ENCODE results near the gene FGF1.

FGF1 gene

DNA sequence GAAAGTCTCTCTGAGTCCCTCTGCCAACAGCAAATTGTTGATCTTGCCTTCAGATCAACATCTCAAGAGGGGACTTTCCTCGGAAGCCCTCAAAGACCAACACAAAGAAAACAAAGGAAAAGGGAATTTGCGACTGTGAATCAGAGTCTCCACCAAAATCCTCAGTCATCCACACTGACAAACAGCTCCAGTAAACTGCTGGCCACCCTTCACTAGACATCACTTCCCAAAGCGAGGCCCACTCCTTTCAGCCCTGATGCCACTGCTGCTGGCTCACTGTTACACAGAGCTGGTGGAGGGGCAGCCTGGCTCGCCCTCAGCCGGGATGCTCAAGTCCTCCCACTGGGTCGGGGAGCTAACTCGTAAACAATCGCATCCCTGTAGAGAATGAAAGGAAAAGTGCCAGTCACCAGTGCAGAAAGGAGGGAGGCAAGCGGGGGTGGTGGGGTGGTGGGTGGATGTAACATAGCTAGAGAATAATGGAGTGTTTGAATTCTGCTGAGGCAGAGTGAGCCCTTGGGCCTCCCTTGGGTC is 1.3 kb downstream of the FGF1 start:
- Histone ChIP-seq H3K27me3 (ENCODE audit: control insufficient read depth, insufficient read depth, low read length) (no peaks in the 10 kb centered on the region), H3K9me3 (ENCODE audit: control insufficient read depth, insufficient read depth, low read length) (no peaks in the 10 kb centered on the region), H3K4me1 (ENCODE audit: control insufficient read depth, insufficient read depth, low read length) (peaks cover 9% of the 10 kb centered on the region; the same call in 1 of the 2 replicates), H3K4me3 (ENCODE audit: low read length) (no peak overlapping the region), H3K36me3 (ENCODE audit: control insufficient read depth, insufficient read depth, low read length) (no peaks in the 10 kb centered on the region), H3K27ac (ENCODE audit: low read length) (no peak overlapping the region)
- no CpG with 5 or more reads among the region's 9 CpGs for WGBS (ENCODE audit: insufficient coverage, insufficient read length)
- DNase-seq (ENCODE audit: low read depth, low spot score), result no peak

GRCh38 chr5:142683881-142684505 is 1.9 kb downstream of the FGF1 start:
- DNase-seq (ENCODE audit: low read depth, low spot score), result no peak
- peaks cover 7% of the 10 kb centered on the region; the same call in 1 of the 2 replicates for H3K4me1 ChIP-seq (ENCODE audit: control insufficient read depth, insufficient read depth, low read length)
- H3K9me3 ChIP-seq (ENCODE audit: control insufficient read depth, insufficient read depth, low read length), result no peaks in the 10 kb centered on the region
- H3K36me3 ChIP-seq (ENCODE audit: control insufficient read depth, insufficient read depth, low read length), result no peaks in the 10 kb centered on the region
- H3K27ac ChIP-seq (ENCODE audit: low read length), result no peak overlapping the region
- no peak overlapping the region for H3K4me3 ChIP-seq (ENCODE audit: low read length)
- WGBS (ENCODE audit: insufficient coverage, insufficient read length), result no CpG with 5 or more reads among the region's 5 CpGs
- H3K27me3 ChIP-seq (ENCODE audit: control insufficient read depth, insufficient read depth, low read length), result no peaks in the 10 kb centered on the region

GRCh38 chr5:142683116-142683515 is 2.8 kb downstream of the FGF1 start:
- Histone ChIP-seq H3K36me3 (ENCODE audit: control insufficient read depth, insufficient read depth, low read length) (no peaks in the 10 kb centered on the region), H3K4me1 (ENCODE audit: control insufficient read depth, insufficient read depth, low read length) (peaks cover 7% of the 10 kb centered on the region; the same call in 1 of the 2 replicates)
- no CpG with 5 or more reads among the region's 3 CpGs for WGBS (ENCODE audit: insufficient coverage, insufficient read length)

DNA sequence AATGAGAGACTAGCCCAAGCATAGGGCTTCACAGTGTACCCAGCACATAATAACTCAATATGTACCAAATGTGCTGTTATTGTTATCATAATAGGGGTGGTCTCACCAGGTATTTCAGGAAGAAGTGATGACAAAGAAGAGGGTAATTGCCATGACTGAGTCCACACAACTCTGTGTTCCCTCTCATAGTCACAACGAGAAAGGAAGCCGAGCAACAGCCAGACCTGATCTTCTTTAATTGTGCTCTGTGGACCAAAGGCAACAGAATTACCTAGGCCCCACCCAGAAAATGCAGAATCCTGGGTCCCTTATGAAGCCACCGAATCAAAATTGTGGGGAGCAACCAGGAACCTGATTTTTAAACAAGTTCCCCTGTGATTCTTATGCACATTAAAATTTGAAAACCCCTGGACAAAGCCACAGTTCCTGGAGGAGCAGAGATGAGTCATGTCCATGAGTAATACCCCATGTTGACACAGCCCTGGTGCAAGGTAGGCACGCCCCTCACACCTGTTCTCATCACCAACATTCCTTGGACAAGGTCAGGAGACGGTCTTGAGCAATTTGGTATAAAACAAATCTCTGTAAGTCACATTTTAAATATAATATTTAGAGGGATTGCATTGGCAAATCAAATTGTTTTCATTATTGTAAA is 5.2 kb downstream of the FGF1 start:
- Histone ChIP-seq H3K27ac (ENCODE audit: low read length) (no peak overlapping the region), H3K4me3 (ENCODE audit: low read length) (no peak overlapping the region), H3K9me3 (ENCODE audit: control insufficient read depth, insufficient read depth, low read length) (no peaks in the 10 kb centered on the region), H3K36me3 (ENCODE audit: control insufficient read depth, insufficient read depth, low read length) (no peaks in the 10 kb centered on the region), H3K4me1 (ENCODE audit: control insufficient read depth, insufficient read depth, low read length) (peaks cover 5% of the 10 kb centered on the region; the same call in 1 of the 2 replicates), H3K27me3 (ENCODE audit: control insufficient read depth, insufficient read depth, low read length) (no peaks in the 10 kb centered on the region)
- WGBS (ENCODE audit: insufficient coverage, insufficient read length), result no CpG with 5 or more reads among the region's 5 CpGs
- DNase-seq (ENCODE audit: low read depth, low spot score), result no peak

More at GRCh38 chr5:142683116-142683515, 2.8 kb downstream of the FGF1 start:
- no peaks in the 10 kb centered on the region for H3K9me3 ChIP-seq (ENCODE audit: control insufficient read depth, insufficient read depth, low read length)
- H3K27me3 ChIP-seq (ENCODE audit: control insufficient read depth, insufficient read depth, low read length), result no peaks in the 10 kb centered on the region
- no peak for DNase-seq (ENCODE audit: low read depth, low spot score)
- H3K27ac ChIP-seq (ENCODE audit: low read length), result no peak overlapping the region
- no peak overlapping the region for H3K4me3 ChIP-seq (ENCODE audit: low read length)

GRCh38 chr5:142679744-142680143 is 6.1 kb downstream of the FGF1 start:
- Histone ChIP-seq H3K36me3 (ENCODE audit: control insufficient read depth, insufficient read depth, low read length) (no peaks in the 10 kb centered on the region), H3K4me3 (ENCODE audit: low read length) (no peak overlapping the region), H3K9me3 (ENCODE audit: control insufficient read depth, insufficient read depth, low read length) (no peaks in the 10 kb centered on the region), H3K4me1 (ENCODE audit: control insufficient read depth, insufficient read depth, low read length) (peaks cover 4% of the 10 kb centered on the region; the same call in 1 of the 2 replicates), H3K27me3 (ENCODE audit: control insufficient read depth, insufficient read depth, low read length) (no peaks in the 10 kb centered on the region), H3K27ac (ENCODE audit: low read length) (no peak overlapping the region)
- no CpG with 5 or more reads among the region's 2 CpGs for WGBS (ENCODE audit: insufficient coverage, insufficient read length)
- no peak for DNase-seq (ENCODE audit: low read depth, low spot score)

GRCh38 chr5:142678529-142678928 is 7.4 kb downstream of the FGF1 start:
- Histone ChIP-seq H3K27me3 (ENCODE audit: control insufficient read depth, insufficient read depth, low read length) (no peaks in the 10 kb centered on the region), H3K9me3 (ENCODE audit: control insufficient read depth, insufficient read depth, low read length) (no peaks in the 10 kb centered on the region), H3K36me3 (ENCODE audit: control insufficient read depth, insufficient read depth, low read length) (no peaks in the 10 kb centered on the region), H3K4me3 (ENCODE audit: low read length) (no peak overlapping the region), H3K4me1 (ENCODE audit: control insufficient read depth, insufficient read depth, low read length) (no peaks in the 10 kb centered on the region), H3K27ac (ENCODE audit: low read length) (no peak overlapping the region)
- no peak for DNase-seq (ENCODE audit: low read depth, low spot score)
- WGBS (ENCODE audit: insufficient coverage, insufficient read length), result no CpG with 5 or more reads among the region's 4 CpGs

DNA sequence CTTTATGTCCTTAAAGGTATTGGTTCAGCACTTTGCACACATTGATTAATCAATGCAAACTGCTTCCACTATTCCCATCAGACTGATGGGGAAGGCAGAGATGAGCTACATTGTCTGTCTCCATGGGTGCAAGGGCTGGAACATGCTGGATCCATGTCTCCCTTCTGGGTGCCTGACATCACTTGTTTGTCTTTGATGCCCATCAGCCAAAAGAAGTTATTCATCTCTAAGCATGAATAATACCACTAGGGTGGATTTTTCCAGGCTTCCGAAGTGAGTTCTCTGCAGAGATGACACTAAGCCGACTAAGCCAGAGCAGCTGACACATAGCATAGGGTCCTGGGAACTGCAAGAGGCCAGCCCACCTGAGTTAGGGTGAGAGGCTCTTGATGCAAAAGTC is 8.7 kb downstream of the FGF1 start:
- no peaks in the 10 kb centered on the region for H3K4me1 ChIP-seq (ENCODE audit: control insufficient read depth, insufficient read depth, low read length)
- H3K4me3 ChIP-seq (ENCODE audit: low read length), result no peak overlapping the region
- no CpG with 5 or more reads among the region's 2 CpGs for WGBS (ENCODE audit: insufficient coverage, insufficient read length)
- DNase-seq (ENCODE audit: low read depth, low spot score), result no peak
- H3K36me3 ChIP-seq (ENCODE audit: control insufficient read depth, insufficient read depth, low read length), result no peaks in the 10 kb centered on the region
- no peaks in the 10 kb centered on the region for H3K9me3 ChIP-seq (ENCODE audit: control insufficient read depth, insufficient read depth, low read length)
- H3K27ac ChIP-seq (ENCODE audit: low read length), result no peak overlapping the region
- H3K27me3 ChIP-seq (ENCODE audit: control insufficient read depth, insufficient read depth, low read length), result no peaks in the 10 kb centered on the region

DNA sequence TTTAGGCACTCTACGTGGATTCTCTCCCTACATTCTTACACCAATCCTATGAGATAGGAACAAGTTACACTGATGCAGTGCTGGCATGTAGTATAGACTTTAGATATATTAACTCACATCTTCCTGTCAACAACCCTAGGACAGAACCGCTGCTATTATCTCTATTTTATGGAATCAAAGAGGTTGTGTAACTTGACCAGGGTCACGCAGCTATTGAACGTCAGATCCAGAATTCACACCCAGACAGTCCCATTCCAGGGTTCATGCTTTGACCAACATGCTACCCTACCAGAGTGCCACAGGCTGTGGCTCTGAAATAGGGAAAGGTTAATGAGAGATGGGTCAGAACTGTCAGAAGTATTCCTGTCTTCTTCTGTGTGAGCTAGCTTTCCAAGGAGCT is 9.6 kb downstream of the FGF1 start:
- no CpG with 5 or more reads among the region's 4 CpGs for WGBS (ENCODE audit: insufficient coverage, insufficient read length)
- Histone ChIP-seq H3K36me3 (ENCODE audit: control insufficient read depth, insufficient read depth, low read length) (no peaks in the 10 kb centered on the region), H3K4me1 (ENCODE audit: control insufficient read depth, insufficient read depth, low read length) (no peaks in the 10 kb centered on the region), H3K27me3 (ENCODE audit: control insufficient read depth, insufficient read depth, low read length) (no peaks in the 10 kb centered on the region), H3K4me3 (ENCODE audit: low read length) (no peak overlapping the region), H3K9me3 (ENCODE audit: control insufficient read depth, insufficient read depth, low read length) (no peaks in the 10 kb centered on the region), H3K27ac (ENCODE audit: low read length) (no peak overlapping the region)
- DNase-seq (ENCODE audit: low read depth, low spot score), result no peak

DNA sequence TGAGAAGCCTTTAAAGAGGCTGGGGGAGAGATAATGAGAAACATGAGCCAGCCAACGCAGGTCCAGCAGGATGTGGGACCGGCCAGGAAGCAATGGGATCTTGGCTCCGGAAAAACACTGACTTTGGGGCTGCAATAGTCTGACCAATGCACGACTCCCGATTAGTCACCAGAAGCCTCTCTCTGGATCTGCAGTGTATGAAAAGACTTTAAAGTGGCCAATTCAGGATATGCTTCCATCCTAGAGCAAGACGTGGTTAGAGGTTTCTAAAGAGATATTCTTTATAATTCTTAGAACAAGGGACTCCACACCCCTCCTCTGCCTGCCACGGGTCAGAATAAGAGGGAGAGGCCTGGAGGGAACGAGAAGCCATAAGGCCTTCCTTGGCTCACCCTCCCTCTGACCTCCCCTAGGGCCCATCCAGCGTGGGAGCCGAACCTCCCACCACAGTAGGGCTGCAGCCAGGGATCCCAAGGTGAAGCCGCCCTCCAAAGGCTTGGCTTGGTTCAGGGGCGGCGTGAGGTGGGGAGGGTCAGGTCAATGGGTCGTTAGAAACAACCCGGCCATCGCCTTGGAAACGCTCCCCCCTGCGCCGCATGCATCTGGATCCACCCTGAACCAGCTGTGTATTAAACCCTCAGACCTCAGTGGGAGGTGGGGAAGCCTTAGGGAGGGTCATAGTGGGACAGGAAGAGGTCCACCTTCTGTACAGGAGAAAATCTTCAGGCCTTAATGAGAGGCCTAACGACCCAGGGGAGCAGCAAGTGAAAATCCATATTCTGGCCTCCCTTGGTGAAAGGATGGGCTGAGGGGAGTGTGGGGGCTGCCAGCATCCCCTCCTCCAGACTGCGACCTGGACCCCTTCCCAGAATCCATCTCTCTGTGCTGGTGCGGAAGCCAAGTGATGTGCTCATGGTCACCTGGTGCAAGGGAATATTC is 11.1 kb downstream of the FGF1 start:
- H3K36me3 ChIP-seq (ENCODE audit: control insufficient read depth, insufficient read depth, low read length), result no peaks in the 10 kb centered on the region
- H3K9me3 ChIP-seq (ENCODE audit: control insufficient read depth, insufficient read depth, low read length), result no peaks in the 10 kb centered on the region
- no peaks in the 10 kb centered on the region for H3K27me3 ChIP-seq (ENCODE audit: control insufficient read depth, insufficient read depth, low read length)
- no CpG with 5 or more reads among the region's 22 CpGs for WGBS (ENCODE audit: insufficient coverage, insufficient read length)
- no peak overlapping the region for H3K27ac ChIP-seq (ENCODE audit: low read length)
- no peak overlapping the region for H3K4me3 ChIP-seq (ENCODE audit: low read length)
- no peak for DNase-seq (ENCODE audit: low read depth, low spot score)
- no peaks in the 10 kb centered on the region for H3K4me1 ChIP-seq (ENCODE audit: control insufficient read depth, insufficient read depth, low read length)

DNA sequence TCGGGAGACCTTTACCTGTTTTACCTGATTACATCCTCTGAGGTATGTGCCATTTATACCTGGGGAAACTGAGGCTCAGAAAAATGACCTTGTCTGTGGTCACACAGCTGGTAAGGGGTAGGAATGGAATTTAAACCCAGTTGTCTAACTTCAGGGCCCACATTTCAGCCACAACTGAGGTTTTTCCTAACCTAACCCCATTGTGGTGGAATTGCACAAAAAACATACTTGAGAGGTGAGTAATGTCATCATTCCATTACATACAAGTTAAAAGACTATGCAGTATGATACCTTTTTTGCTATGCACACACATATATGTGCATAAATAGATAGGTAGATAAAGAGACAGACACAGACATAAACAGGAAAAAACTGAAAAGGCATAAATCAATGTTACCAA is 14.1 kb downstream of the FGF1 start:
- Histone ChIP-seq H3K4me1 (ENCODE audit: control insufficient read depth, insufficient read depth, low read length) (peaks cover 2% of the 10 kb centered on the region), H3K4me3 (ENCODE audit: low read length) (no peak overlapping the region), H3K36me3 (ENCODE audit: control insufficient read depth, insufficient read depth, low read length) (no peaks in the 10 kb centered on the region), H3K27me3 (ENCODE audit: control insufficient read depth, insufficient read depth, low read length) (no peaks in the 10 kb centered on the region), H3K27ac (ENCODE audit: low read length) (no peak overlapping the region), H3K9me3 (ENCODE audit: control insufficient read depth, insufficient read depth, low read length) (no peaks in the 10 kb centered on the region)
- WGBS (ENCODE audit: insufficient coverage, insufficient read length), result no CpG with 5 or more reads among the region's 1 CpG
- no peak for DNase-seq (ENCODE audit: low read depth, low spot score)
